ENCODE data around the gene HBS1L.

- no peak for TF ChIP-seq CTCF (IDR thresholded peaks at IDR 0.05)
- TF ChIP-seq EP300 (IDR thresholded peaks at IDR 0.05): no peak
- no peak for TF ChIP-seq POLR2A (IDR thresholded peaks at IDR 0.05)
Measured at GRCh38 chr6:135022050-135022697, 32.4 kb downstream of the HBS1L start.

All from ovary (tissue), 3 donors.